ENCODE results near the gene BMP2.

GRCh38 chr20:6718662-6719368 is 48.7 kb upstream of the BMP2 start:
- TF ChIP-seq CTCF (IDR thresholded peaks at IDR 0.05 in 4 of 5, conservative IDR thresholded peaks at IDR 0.05 in 1 of 5) (no peak), POLR2A (IDR thresholded peaks at IDR 0.05) (no peak)

Measured in gastrocnemius medialis (tissue), 4 donors.